Measurements from ENCODE around the gene METTL25B.

DNA sequence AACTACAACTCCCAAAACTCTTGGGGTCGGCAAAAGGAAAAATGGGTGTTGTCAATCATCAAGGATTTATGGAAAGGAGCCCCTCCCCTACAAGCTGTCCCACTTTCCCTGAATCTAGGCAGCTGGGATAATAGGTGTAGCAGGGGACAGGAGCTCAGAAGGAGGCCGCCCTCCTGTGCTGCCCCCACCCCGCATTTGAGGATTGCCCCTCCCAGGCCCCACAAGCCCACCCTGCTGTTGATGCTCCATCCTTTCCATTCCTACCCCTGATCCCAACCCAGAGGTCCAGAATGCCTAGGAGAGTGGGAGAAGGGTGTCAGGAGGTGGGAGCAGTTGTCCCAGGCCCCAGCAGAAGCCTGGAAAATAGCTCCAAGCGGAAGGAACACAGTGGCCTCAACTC is 14.5 kb downstream of the METTL25B start:
- TF ChIP-seq, protein P1, sequence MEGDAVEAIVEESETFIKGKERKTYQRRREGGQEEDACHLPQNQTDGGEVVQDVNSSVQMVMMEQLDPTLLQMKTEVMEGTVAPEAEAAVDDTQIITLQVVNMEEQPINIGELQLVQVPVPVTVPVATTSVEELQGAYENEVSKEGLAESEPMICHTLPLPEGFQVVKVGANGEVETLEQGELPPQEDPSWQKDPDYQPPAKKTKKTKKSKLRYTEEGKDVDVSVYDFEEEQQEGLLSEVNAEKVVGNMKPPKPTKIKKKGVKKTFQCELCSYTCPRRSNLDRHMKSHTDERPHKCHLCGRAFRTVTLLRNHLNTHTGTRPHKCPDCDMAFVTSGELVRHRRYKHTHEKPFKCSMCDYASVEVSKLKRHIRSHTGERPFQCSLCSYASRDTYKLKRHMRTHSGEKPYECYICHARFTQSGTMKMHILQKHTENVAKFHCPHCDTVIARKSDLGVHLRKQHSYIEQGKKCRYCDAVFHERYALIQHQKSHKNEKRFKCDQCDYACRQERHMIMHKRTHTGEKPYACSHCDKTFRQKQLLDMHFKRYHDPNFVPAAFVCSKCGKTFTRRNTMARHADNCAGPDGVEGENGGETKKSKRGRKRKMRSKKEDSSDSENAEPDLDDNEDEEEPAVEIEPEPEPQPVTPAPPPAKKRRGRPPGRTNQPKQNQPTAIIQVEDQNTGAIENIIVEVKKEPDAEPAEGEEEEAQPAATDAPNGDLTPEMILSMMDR (IDR thresholded peaks at IDR 0.05; ENCODE audit: poor library complexity, severe bottlenecking) = no peak
- TF ChIP-seq, protein P2, sequence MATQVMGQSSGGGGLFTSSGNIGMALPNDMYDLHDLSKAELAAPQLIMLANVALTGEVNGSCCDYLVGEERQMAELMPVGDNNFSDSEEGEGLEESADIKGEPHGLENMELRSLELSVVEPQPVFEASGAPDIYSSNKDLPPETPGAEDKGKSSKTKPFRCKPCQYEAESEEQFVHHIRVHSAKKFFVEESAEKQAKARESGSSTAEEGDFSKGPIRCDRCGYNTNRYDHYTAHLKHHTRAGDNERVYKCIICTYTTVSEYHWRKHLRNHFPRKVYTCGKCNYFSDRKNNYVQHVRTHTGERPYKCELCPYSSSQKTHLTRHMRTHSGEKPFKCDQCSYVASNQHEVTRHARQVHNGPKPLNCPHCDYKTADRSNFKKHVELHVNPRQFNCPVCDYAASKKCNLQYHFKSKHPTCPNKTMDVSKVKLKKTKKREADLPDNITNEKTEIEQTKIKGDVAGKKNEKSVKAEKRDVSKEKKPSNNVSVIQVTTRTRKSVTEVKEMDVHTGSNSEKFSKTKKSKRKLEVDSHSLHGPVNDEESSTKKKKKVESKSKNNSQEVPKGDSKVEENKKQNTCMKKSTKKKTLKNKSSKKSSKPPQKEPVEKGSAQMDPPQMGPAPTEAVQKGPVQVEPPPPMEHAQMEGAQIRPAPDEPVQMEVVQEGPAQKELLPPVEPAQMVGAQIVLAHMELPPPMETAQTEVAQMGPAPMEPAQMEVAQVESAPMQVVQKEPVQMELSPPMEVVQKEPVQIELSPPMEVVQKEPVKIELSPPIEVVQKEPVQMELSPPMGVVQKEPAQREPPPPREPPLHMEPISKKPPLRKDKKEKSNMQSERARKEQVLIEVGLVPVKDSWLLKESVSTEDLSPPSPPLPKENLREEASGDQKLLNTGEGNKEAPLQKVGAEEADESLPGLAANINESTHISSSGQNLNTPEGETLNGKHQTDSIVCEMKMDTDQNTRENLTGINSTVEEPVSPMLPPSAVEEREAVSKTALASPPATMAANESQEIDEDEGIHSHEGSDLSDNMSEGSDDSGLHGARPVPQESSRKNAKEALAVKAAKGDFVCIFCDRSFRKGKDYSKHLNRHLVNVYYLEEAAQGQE (IDR thresholded peaks at IDR 0.05; ENCODE audit: borderline replicate concordance) = no peak
- TF ChIP-seq SMC3 (conservative IDR thresholded peaks at IDR 0.05; ENCODE audit: poor library complexity) (no peak), TAF1 (IDR thresholded peaks at IDR 0.05; ENCODE audit: low read depth) (no peak), POLR2AphosphoS5 (IDR thresholded peaks at IDR 0.05) (no peak), EZH2 (IDR thresholded peaks at IDR 0.05; ENCODE audit: borderline replicate concordance, insufficient read depth, low read length, poor library complexity, severe bottlenecking) (no peak), EP300 (conservative IDR thresholded peaks at IDR 0.05; ENCODE audit: poor library complexity, severe bottlenecking) (no peak), MXI1 (conservative IDR thresholded peaks at IDR 0.05; ENCODE audit: poor library complexity, severe bottlenecking) (no peak), RAD21 (conservative IDR thresholded peaks at IDR 0.05) (no peak)
